HepG2 (cell line): ENCODE measurements around the gene CHMP1B. TPM values are rescaled to one million over a fixed set of nuclear protein-coding genes. Genes with fewer than 3 reads are reported as not detected.

Experiments used
- BCL6 ChIP-seq: IDR thresholded peaks from 2 replicates; pipeline ENCODE4 v1.6.1; 2016; ENCODE audit warnings: missing genetic modification reagents, missing compliant biosample characterization
- CERS6 ChIP-seq: sonication (generic); formaldehyde crosslinking; IDR thresholded peaks from 2 replicates; pipeline ENCODE4 v1.5.0; 2020; ENCODE audit warnings: missing genetic modification reagents
- CREM ChIP-seq, 2 experiments: sonication (generic) in 1 of 2; formaldehyde crosslinking in 1 of 2; IDR thresholded peaks; 2 replicates each; pipeline versions ENCODE4 v1.4.0 to v1.6.1; 2016 to 2020; ENCODE audit warnings: antibody characterized with exemption in 1 of 2, mild to moderate bottlenecking in 1 of 2, missing genetic modification reagents in 1 of 2
- E2F1 ChIP-seq: sonication (generic); formaldehyde crosslinking; IDR thresholded peaks from 2 replicates; pipeline ENCODE4 v1.5.0; 2020; ENCODE audit warnings: missing genetic modification reagents
- ETS1 ChIP-seq: sonication (generic); formaldehyde crosslinking; IDR thresholded peaks from 2 replicates; pipeline ENCODE4 v1.4.0; 2020; ENCODE audit warnings: missing genetic modification reagents
- FLYWCH1 ChIP-seq: sonication (generic); formaldehyde crosslinking; IDR thresholded peaks from 2 replicates; pipeline ENCODE4 v1.8.1; 2023; ENCODE audit warnings: mild to moderate bottlenecking, missing genetic modification reagents
- HMGA1 ChIP-seq: sonication (generic); formaldehyde crosslinking; conservative IDR thresholded peaks from 2 replicates; pipeline ENCODE4 v1.4.0; 2020; ENCODE audit warnings: missing genetic modification reagents
- ISL2 ChIP-seq: sonication (generic); formaldehyde crosslinking; IDR thresholded peaks from 2 replicates; pipeline ENCODE4 v1.5.0; 2020; ENCODE audit warnings: missing genetic modification reagents
- KLF11 ChIP-seq: IDR thresholded peaks from 2 replicates; pipeline ENCODE4 v1.6.1; 2016; ENCODE audit warnings: missing compliant biosample characterization
- MAX ChIP-seq: IDR thresholded peaks from 2 replicates; pipeline ENCODE4 v1.6.1; 2012; ENCODE audit warnings: inconsistent platforms
- MTA1 ChIP-seq: sonication (generic); formaldehyde crosslinking; IDR thresholded peaks from 2 replicates; pipeline ENCODE4 v1.4.0; 2020; ENCODE audit warnings: missing genetic modification reagents, mild to moderate bottlenecking, borderline replicate concordance
- MTF1 ChIP-seq: sonication (generic); formaldehyde crosslinking; IDR thresholded peaks from 2 replicates; pipeline ENCODE4 v1.5.0; 2020; ENCODE audit warnings: missing genetic modification reagents
- NAIF1 ChIP-seq: sonication (generic); formaldehyde crosslinking; IDR thresholded peaks from 2 replicates; pipeline ENCODE4 v1.5.0; 2020; ENCODE audit warnings: mild to moderate bottlenecking, missing genetic modification reagents, borderline replicate concordance
- TGIF2 ChIP-seq: IDR thresholded peaks from 2 replicates; pipeline ENCODE4 v1.6.1; 2016; ENCODE audit warnings: control low read depth, missing compliant biosample characterization
- TMF1 ChIP-seq: sonication (generic); formaldehyde crosslinking; IDR thresholded peaks from 2 replicates; pipeline ENCODE4 v1.8.1; 2022; ENCODE audit warnings: low read depth, missing genetic modification reagents
- ZBTB20 ChIP-seq: sonication (generic); formaldehyde crosslinking; IDR thresholded peaks from 2 replicates; pipeline ENCODE4 v1.8.1; 2023; ENCODE audit warnings: missing genetic modification reagents, low read depth, mild to moderate bottlenecking, borderline replicate concordance
- ZNF12 ChIP-seq: sonication (generic); formaldehyde crosslinking; IDR thresholded peaks from 2 replicates; pipeline ENCODE4 v1.5.0; 2020; ENCODE audit warnings: missing genetic modification reagents
- ZNF280D ChIP-seq: sonication (generic); formaldehyde crosslinking; IDR thresholded peaks from 2 replicates; pipeline ENCODE4 v1.5.1; 2020; ENCODE audit warnings: mild to moderate bottlenecking, missing genetic modification reagents
- ZNF572 ChIP-seq: sonication (generic); formaldehyde crosslinking; IDR thresholded peaks from 2 replicates; pipeline ENCODE4 v1.5.1; 2020; ENCODE audit warnings: mild to moderate bottlenecking, missing genetic modification reagents
- ZNF670 ChIP-seq: sonication (generic); formaldehyde crosslinking; IDR thresholded peaks from 2 replicates; pipeline ENCODE4 v1.8.0; 2022; ENCODE audit warnings: mild to moderate bottlenecking, missing genetic modification reagents, borderline replicate concordance
- ZNF720 ChIP-seq: sonication (generic); formaldehyde crosslinking; IDR thresholded peaks from 2 replicates; pipeline ENCODE4 v1.4.0; 2020; ENCODE audit warnings: missing genetic modification reagents
- ZNF761 ChIP-seq: sonication (generic); formaldehyde crosslinking; conservative IDR thresholded peaks from 2 replicates; pipeline ENCODE4 v1.4.0; 2020; ENCODE audit warnings: mild to moderate bottlenecking, missing genetic modification reagents
- ZNF777 ChIP-seq: sonication (generic); formaldehyde crosslinking; IDR thresholded peaks from 2 replicates; pipeline ENCODE4 v1.4.0; 2020; ENCODE audit warnings: missing genetic modification reagents
- ZSCAN21 ChIP-seq: sonication (generic); formaldehyde crosslinking; IDR thresholded peaks from 2 replicates; pipeline ENCODE4 v1.8.0; 2022; ENCODE audit warnings: mild to moderate bottlenecking, missing genetic modification reagents, moderate library complexity, borderline replicate concordance
- ZSCAN9 ChIP-seq: IDR thresholded peaks from 2 replicates; pipeline ENCODE4 v1.6.1; 2016; ENCODE audit warnings: borderline replicate concordance
- polyA plus RNA-seq, 8 experiments: library from polyadenylated mRNA; depleted of rRNA in 3 of 8; stranded (reverse) in 7 of 8; unstranded in 1 of 8; fragments of >200 nt; fragmentation: Illumina TruSeq in 4 of 8; extraction: Trizol in 4 of 8; gene quantifications; 2 replicates each; pipeline versions ENCODE4 v1.2.1 to v1.2.3, GENCODE V29; 2011 to 2016; ENCODE audit warnings: low read depth in 4 of 8, missing spikeins in 1 of 8, mixed read lengths in 1 of 8; ENCODE audit not compliant: insufficient read depth in 1 of 8
- total RNA-seq, 5 experiments: library from RNA; depleted of rRNA; stranded (reverse); fragments of >200 nt; fragmentation: Illumina TruSeq; extraction: Trizol; gene quantifications; 2 replicates each; pipeline ENCODE4 v1.2.3, GENCODE V29; 2016; ENCODE audit warnings: low read depth in 1 of 5

Gene CHMP1B
- total and polyA plus RNA-seq, 2 of the 13 experiments (the other 11 are each of a cell fraction or from before 2014, with no cell fraction given): 18.8 to 20.2 TPM

- TF ChIP-seq ZNF720 (no peak), BCL6 (CRISPR knock-in tag) (peak; percentile 41; the same call in 1 of the 2 replicates), ZNF572 (CRISPR knock-in tag) (no peak), KLF11 (peak; percentile 87; the same call in 1 of the 2 replicates), E2F1 (CRISPR knock-in tag) (peak; percentile 59; the same call in 1 of the 2 replicates), ISL2 (CRISPR knock-in tag) (peak; percentile 63), ZNF280D (no peak), ZSCAN9 (CRISPR knock-in tag) (peak; percentile 86), CERS6 (CRISPR knock-in tag) (no peak), HMGA1 (CRISPR knock-in tag) (no peak), TMF1 (CRISPR knock-in tag) (no peak), ZNF670 (CRISPR knock-in tag) (peak; percentile 65; the same call in 1 of the 2 replicates), ETS1 (CRISPR knock-in tag) (0 out of 2 replicates have a peak, but pooled peaks have one; percentile 43), ZBTB20 (peak; percentile 36; the same call in 1 of the 2 replicates), MTA1 (CRISPR knock-in tag) (no peak), ZNF12 (CRISPR knock-in tag) (no peak; the same call in 1 of the 2 replicates), CREM (IDR thresholded peaks at IDR 0.05) (peak; percentile 99), CREM (CRISPR knock-in tag; IDR thresholded peaks at IDR 0.05) (peak; percentile 94), MTF1 (CRISPR knock-in tag) (no peak), MAX (peak; percentile 60), TGIF2 (CRISPR knock-in tag) (peak; percentile 84), ZSCAN21 (CRISPR knock-in tag) (peak; percentile 56; the same call in 1 of the 2 replicates), NAIF1 (CRISPR knock-in tag) (no peak), ZNF761 (CRISPR knock-in tag) (0 out of 2 replicates have a peak, but pooled peaks have one; percentile 51), FLYWCH1 (CRISPR knock-in tag) (no peak), ZNF777 (CRISPR knock-in tag) (peak; percentile 54; the same call in 1 of the 2 replicates)
Observed at GRCh38 chr18:11851146-11851805, at the start of gene CHMP1B (continued).
